Retinal pigment epithelial cell (primary cell): ENCODE data around the gene UROS.

Source experiments
- DNase-seq: peaks from one replicate; pipeline ENCODE4 v3.0.0-alpha.2; 2010; ENCODE audit warnings: low read depth
- H3K4me3 ChIP-seq: 2 replicates; pipeline ENCODE4 v1.5.1; 2011; ENCODE audit warnings: mild to moderate bottlenecking, low read length, control low read depth, moderate library complexity
- TF ChIP-seq, protein P1 (sequence below): conservative IDR thresholded peaks from 2 replicates; pipeline ENCODE4 v1.5.1; 2011; ENCODE audit warnings: low read depth, low read length, control low read depth, inconsistent platforms

Gene UROS

DNA sequence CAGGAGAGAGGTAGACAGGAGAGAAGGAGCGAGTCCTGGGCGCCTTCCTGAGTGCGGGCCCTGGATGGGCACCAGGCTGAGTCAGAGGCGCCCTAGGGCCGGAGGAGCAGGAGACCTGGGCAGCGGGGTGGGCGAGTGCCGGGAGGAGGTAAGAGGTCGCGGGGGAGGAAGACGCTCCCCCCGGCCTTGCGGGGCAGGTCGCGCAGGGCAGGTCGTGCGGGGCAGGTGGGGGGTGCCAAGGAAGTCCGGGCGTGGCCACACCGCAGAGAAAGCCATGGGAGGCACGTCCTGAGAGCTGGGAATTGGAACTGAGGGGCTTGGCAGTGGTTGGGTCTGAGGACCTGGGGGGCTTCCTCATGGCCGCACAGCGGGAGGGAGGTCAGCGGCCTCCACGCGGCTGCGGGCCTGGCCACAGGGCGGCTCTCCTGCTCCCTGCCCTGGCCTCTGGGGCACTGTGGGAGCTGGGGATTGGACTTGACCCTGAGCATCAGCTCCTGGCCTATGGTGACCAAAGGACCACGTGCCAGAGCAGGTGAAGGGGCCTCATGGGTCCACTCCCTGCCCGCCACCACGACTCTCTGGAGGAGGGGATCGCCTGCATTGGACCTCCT, 48.4 kb downstream of the UROS start:
- no peak for DNase-seq
- TF ChIP-seq, protein P1, sequence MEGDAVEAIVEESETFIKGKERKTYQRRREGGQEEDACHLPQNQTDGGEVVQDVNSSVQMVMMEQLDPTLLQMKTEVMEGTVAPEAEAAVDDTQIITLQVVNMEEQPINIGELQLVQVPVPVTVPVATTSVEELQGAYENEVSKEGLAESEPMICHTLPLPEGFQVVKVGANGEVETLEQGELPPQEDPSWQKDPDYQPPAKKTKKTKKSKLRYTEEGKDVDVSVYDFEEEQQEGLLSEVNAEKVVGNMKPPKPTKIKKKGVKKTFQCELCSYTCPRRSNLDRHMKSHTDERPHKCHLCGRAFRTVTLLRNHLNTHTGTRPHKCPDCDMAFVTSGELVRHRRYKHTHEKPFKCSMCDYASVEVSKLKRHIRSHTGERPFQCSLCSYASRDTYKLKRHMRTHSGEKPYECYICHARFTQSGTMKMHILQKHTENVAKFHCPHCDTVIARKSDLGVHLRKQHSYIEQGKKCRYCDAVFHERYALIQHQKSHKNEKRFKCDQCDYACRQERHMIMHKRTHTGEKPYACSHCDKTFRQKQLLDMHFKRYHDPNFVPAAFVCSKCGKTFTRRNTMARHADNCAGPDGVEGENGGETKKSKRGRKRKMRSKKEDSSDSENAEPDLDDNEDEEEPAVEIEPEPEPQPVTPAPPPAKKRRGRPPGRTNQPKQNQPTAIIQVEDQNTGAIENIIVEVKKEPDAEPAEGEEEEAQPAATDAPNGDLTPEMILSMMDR, result no peak
- no peak overlapping the region for H3K4me3 ChIP-seq

DNA sequence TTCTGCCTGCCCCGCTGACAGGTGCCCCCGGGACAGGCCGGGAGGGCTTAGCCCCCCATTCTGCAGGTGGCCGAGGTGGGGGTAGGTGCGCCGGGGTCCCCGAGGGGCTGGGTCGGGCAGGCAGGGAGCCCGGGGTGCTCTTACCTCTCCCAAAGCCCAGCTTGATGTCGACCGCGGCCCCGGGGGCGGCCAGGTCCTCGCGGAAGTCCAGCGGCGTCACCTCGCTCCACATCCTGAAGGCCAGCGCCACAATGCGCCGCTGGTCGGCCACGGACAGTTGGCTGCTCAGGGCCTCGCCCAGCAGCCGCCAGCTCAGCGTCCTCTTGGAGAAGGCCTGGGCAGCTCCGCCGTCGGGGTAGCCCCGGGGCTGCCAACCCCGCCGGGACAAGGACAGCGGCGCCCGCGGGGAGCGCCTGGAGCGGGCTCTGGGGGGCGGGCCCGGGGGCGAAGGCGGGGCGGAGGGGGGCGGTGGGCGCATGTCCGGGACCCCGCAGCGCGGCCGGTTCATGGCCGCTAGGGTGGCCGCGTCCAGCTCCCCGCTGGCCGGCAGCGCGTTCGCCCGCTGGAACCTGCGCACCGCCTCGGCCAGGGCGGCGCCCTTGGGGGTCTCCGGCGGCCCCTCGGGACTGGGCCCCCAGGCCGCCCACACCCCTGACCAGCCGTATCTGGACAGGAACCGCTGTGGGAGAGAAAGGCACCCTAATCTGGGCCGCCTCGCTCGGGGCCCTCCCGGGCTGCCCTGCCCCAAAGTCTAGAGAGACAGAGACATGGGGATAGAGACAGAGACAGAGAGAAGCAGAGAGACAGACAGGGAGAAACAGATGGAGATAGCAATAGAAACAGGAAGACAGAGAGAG, 49.1 kb downstream of the UROS start:
- TF ChIP-seq, protein P1, result no peak
- no peak overlapping the region for H3K4me3 ChIP-seq
- no peak for DNase-seq

- no peak for DNase-seq
- TF ChIP-seq, protein P1, result no peak
- H3K4me3 ChIP-seq, result no peak overlapping the region
These were observed 50.2 kb downstream of the UROS start for GRCh38 chr10:125772864-125773180.

GRCh38 chr10:125772112-125772863, 50.8 kb downstream of the UROS start:
- no peak overlapping the region for H3K4me3 ChIP-seq
- TF ChIP-seq, protein P1, result no peak
- DNase-seq, result no peak

DNA sequence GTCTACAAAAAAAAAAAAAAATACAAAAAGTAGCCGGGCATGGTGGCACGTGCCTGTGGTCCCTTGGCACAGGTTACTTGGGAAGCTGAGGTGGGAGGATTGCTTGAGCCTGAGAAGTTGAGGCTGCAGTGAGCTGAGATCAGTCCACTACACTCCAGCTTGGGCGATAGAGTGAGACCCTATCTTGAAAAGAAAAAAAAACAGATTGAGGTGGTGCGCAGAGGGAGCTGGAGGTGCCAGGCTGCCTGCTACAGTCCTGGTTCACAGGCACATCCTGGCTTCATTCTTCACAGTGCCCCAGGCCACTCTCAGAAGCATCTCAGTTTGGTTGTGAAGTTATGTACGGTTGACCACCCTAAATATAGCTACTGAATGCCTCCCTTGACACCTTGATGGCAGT, 52.2 kb downstream of the UROS start:
- TF ChIP-seq, protein P1, result no peak
- no peak for DNase-seq
- H3K4me3 ChIP-seq, result no peak overlapping the region

GRCh38 chr10:125769175-125769574, 53.9 kb downstream of the UROS start:
- TF ChIP-seq, protein P1, result no peak
- DNase-seq, result no peak
- H3K4me3 ChIP-seq, result no peak overlapping the region
